OCI-LY1 (cell line): Measurements from ENCODE around the gene WASF1.

Experiments used
- CTCF ChIP-seq: fragments of 200-600 bp; sonication (generic), shearing (Covaris generic); IDR thresholded peaks from 2 replicates; pipeline ENCODE4 v1.5.1; 2017; ENCODE audit warnings: mild to moderate bottlenecking, antibody characterized with exemption, low read length, moderate library complexity, mixed read lengths
- EZH2 ChIP-seq: fragments of 200-600 bp; sonication (generic), shearing (Covaris generic); IDR thresholded peaks from 2 replicates; pipeline ENCODE4 v1.8.0; 2017; ENCODE audit warnings: borderline replicate concordance, mixed run types, mild to moderate bottlenecking, antibody characterized with exemption, low read length, moderate library complexity, mixed read lengths

DNA sequence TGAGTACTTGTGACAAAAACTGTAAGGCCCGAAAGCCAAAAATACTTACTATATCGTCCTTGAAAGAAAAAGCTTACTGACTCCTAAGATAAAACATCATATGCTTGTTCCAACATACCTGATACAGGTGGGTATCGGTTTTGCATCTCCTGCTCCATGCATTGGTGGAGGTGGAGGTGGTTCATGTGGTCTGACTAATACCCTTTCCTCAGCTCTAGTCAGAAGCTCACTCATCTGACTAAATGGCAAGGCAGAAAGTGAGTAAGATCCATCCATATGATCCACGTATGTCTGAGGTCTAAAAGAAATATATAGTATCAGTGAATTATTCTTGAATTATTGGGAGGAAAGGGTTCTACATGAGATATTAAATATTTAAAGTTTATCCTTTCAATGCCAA, 76.2 kb downstream of the WASF1 start:
- TF ChIP-seq CTCF (no peak), EZH2 (no peak)
